ENCODE measurements around the gene ZSCAN10.

Gene ZSCAN10

GRCh38 chr16:3112058-3112880 is 13.2 kb upstream of the ZSCAN10 start, which contains the start of gene ZNF205:
Gene ZNF205 (plus strand): TSS chr16:3112586. CDS start chr16:3113431, 845 bp downstream.
- Histone ChIP-seq H3K36me3 (ENCODE audit: control insufficient read depth in 1 of 2, insufficient read depth in 2 of 2, low read length in 2 of 2) (peaks cover 13 to 14% of the 10 kb centered on the region in 2 donors), H3K9me3 (ENCODE audit: control insufficient read depth in 1 of 2, low read length in 2 of 2) (no peaks in the 10 kb centered on the region), H3K27me3 (ENCODE audit: control insufficient read depth in 1 of 2, insufficient read depth in 2 of 2, low read length in 2 of 2) (no peaks in the 10 kb centered on the region), H3K27ac (ENCODE audit: low read depth, low read length) (peak within 1 kb of the TSS; percentile 35), H3K4me3 (ENCODE audit: low read depth in 1 of 2, low read length in 2 of 2) (peak within 1 kb of the TSS; percentile 88 to 92), H3K9ac (ENCODE audit: low read depth in 1 of 2, low read length in 2 of 2) (peak within 1 kb of the TSS; percentile 74 to 84), H3K4me1 (ENCODE audit: control insufficient read depth in 1 of 2, insufficient read depth in 2 of 2, low read length in 2 of 2) (peaks cover 15 to 19% of the 10 kb centered on the region in 2 donors)

GRCh38 chr16:3106205-3106928 is 7.3 kb upstream of the ZSCAN10 start:
- H3K4me3 ChIP-seq (ENCODE audit: low read depth in 1 of 2, low read length in 2 of 2) = peak overlapping the region; percentile 67 to 77
- no peaks in the 10 kb centered on the region for H3K27me3 ChIP-seq (ENCODE audit: control insufficient read depth in 1 of 2, insufficient read depth in 2 of 2, low read length in 2 of 2)
- H3K27ac ChIP-seq (ENCODE audit: low read depth, low read length) = no peak overlapping the region
- peaks cover 8 to 13% of the 10 kb centered on the region in 2 donors for H3K4me1 ChIP-seq (ENCODE audit: control insufficient read depth in 1 of 2, insufficient read depth in 2 of 2, low read length in 2 of 2)
- no peaks in the 10 kb centered on the region for H3K36me3 ChIP-seq (ENCODE audit: control insufficient read depth in 1 of 2, insufficient read depth in 2 of 2, low read length in 2 of 2)
- H3K9ac ChIP-seq (ENCODE audit: low read depth in 1 of 2, low read length in 2 of 2) = peak overlapping the region; percentile 76 to 84
- no peaks in the 10 kb centered on the region for H3K9me3 ChIP-seq (ENCODE audit: control insufficient read depth in 1 of 2, low read length in 2 of 2)

GRCh38 chr16:3101841-3102470 is 2.9 kb upstream of the ZSCAN10 start:
- Histone ChIP-seq H3K4me3 (ENCODE audit: low read depth in 1 of 2, low read length in 2 of 2) (no peak overlapping the region), H3K9ac (ENCODE audit: low read depth in 1 of 2, low read length in 2 of 2) (no peak overlapping the region), H3K36me3 (ENCODE audit: control insufficient read depth in 1 of 2, insufficient read depth in 2 of 2, low read length in 2 of 2) (no peaks in the 10 kb centered on the region), H3K4me1 (ENCODE audit: control insufficient read depth in 1 of 2, insufficient read depth in 2 of 2, low read length in 2 of 2) (peaks cover 18 to 25% of the 10 kb centered on the region in 2 donors), H3K27me3 (ENCODE audit: control insufficient read depth in 1 of 2, insufficient read depth in 2 of 2, low read length in 2 of 2) (no peaks in the 10 kb centered on the region), H3K27ac (ENCODE audit: low read depth, low read length) (no peak overlapping the region), H3K9me3 (ENCODE audit: control insufficient read depth in 1 of 2, low read length in 2 of 2) (no peaks in the 10 kb centered on the region)

- Histone ChIP-seq H3K9me3 (ENCODE audit: control insufficient read depth in 1 of 2, low read length in 2 of 2) (no peaks in the 10 kb centered on the region), H3K4me3 (ENCODE audit: low read depth in 1 of 2, low read length in 2 of 2) (peak overlapping the region in 1 of 2 donors; percentile 28), H3K9ac (ENCODE audit: low read depth in 1 of 2, low read length in 2 of 2) (no peak overlapping the region), H3K36me3 (ENCODE audit: control insufficient read depth in 1 of 2, insufficient read depth in 2 of 2, low read length in 2 of 2) (no peaks in the 10 kb centered on the region), H3K27me3 (ENCODE audit: control insufficient read depth in 1 of 2, insufficient read depth in 2 of 2, low read length in 2 of 2) (no peaks in the 10 kb centered on the region), H3K4me1 (ENCODE audit: control insufficient read depth in 1 of 2, insufficient read depth in 2 of 2, low read length in 2 of 2) (peaks cover 15 to 25% of the 10 kb centered on the region in 2 donors), H3K27ac (ENCODE audit: low read depth, low read length) (no peak overlapping the region)
Observed at GRCh38 chr16:3101018-3101840, 2.1 kb upstream of the ZSCAN10 start.

GRCh38 chr16:3099732-3100499 is 822 bp upstream of the ZSCAN10 start:
- Histone ChIP-seq H3K27ac (ENCODE audit: low read depth, low read length) (no peak overlapping the region), H3K9me3 (ENCODE audit: control insufficient read depth in 1 of 2, low read length in 2 of 2) (no peaks in the 10 kb centered on the region), H3K27me3 (ENCODE audit: control insufficient read depth in 1 of 2, insufficient read depth in 2 of 2, low read length in 2 of 2) (no peaks in the 10 kb centered on the region), H3K36me3 (ENCODE audit: control insufficient read depth in 1 of 2, insufficient read depth in 2 of 2, low read length in 2 of 2) (no peaks in the 10 kb centered on the region), H3K4me3 (ENCODE audit: low read depth in 1 of 2, low read length in 2 of 2) (peak overlapping the region; percentile 18 to 58), H3K4me1 (ENCODE audit: control insufficient read depth in 1 of 2, insufficient read depth in 2 of 2, low read length in 2 of 2) (peaks cover 15 to 28% of the 10 kb centered on the region in 2 donors), H3K9ac (ENCODE audit: low read depth in 1 of 2, low read length in 2 of 2) (peak overlapping the region in 1 of 2 donors; percentile 43)

GRCh38 chr16:3099395-3099731 is 269 bp upstream of the ZSCAN10 start:
- no peaks in the 10 kb centered on the region for H3K27me3 ChIP-seq (ENCODE audit: control insufficient read depth in 1 of 2, insufficient read depth in 2 of 2, low read length in 2 of 2)
- no peak overlapping the region for H3K27ac ChIP-seq (ENCODE audit: low read depth, low read length)
- H3K4me3 ChIP-seq (ENCODE audit: low read depth in 1 of 2, low read length in 2 of 2) = peak overlapping the region in 1 of 2 donors; percentile 58
- H3K4me1 ChIP-seq (ENCODE audit: control insufficient read depth in 1 of 2, insufficient read depth in 2 of 2, low read length in 2 of 2) = peaks cover 15 to 28% of the 10 kb centered on the region in 2 donors
- H3K36me3 ChIP-seq (ENCODE audit: control insufficient read depth in 1 of 2, insufficient read depth in 2 of 2, low read length in 2 of 2) = no peaks in the 10 kb centered on the region
- H3K9me3 ChIP-seq (ENCODE audit: control insufficient read depth in 1 of 2, low read length in 2 of 2) = no peaks in the 10 kb centered on the region
- no peak overlapping the region for H3K9ac ChIP-seq (ENCODE audit: low read depth in 1 of 2, low read length in 2 of 2)

- no peak overlapping the region for H3K27ac ChIP-seq (ENCODE audit: low read depth, low read length)
- H3K9ac ChIP-seq (ENCODE audit: low read depth in 1 of 2, low read length in 2 of 2) = no peak overlapping the region
- H3K27me3 ChIP-seq (ENCODE audit: control insufficient read depth in 1 of 2, insufficient read depth in 2 of 2, low read length in 2 of 2) = no peaks in the 10 kb centered on the region
- H3K4me1 ChIP-seq (ENCODE audit: control insufficient read depth in 1 of 2, insufficient read depth in 2 of 2, low read length in 2 of 2) = peaks cover 15 to 22% of the 10 kb centered on the region in 2 donors
- no peaks in the 10 kb centered on the region for H3K36me3 ChIP-seq (ENCODE audit: control insufficient read depth in 1 of 2, insufficient read depth in 2 of 2, low read length in 2 of 2)
- H3K4me3 ChIP-seq (ENCODE audit: low read depth in 1 of 2, low read length in 2 of 2) = no peak overlapping the region
- H3K9me3 ChIP-seq (ENCODE audit: control insufficient read depth in 1 of 2, low read length in 2 of 2) = no peaks in the 10 kb centered on the region
Observed at GRCh38 chr16:3097266-3097665, 1.8 kb downstream of the ZSCAN10 start.

- Histone ChIP-seq H3K36me3 (ENCODE audit: control insufficient read depth in 1 of 2, insufficient read depth in 2 of 2, low read length in 2 of 2) (no peaks in the 10 kb centered on the region), H3K4me1 (ENCODE audit: control insufficient read depth in 1 of 2, insufficient read depth in 2 of 2, low read length in 2 of 2) (peaks cover 15 to 21% of the 10 kb centered on the region in 2 donors), H3K27ac (ENCODE audit: low read depth, low read length) (no peak overlapping the region), H3K27me3 (ENCODE audit: control insufficient read depth in 1 of 2, insufficient read depth in 2 of 2, low read length in 2 of 2) (no peaks in the 10 kb centered on the region), H3K4me3 (ENCODE audit: low read depth in 1 of 2, low read length in 2 of 2) (no peak overlapping the region), H3K9me3 (ENCODE audit: control insufficient read depth in 1 of 2, low read length in 2 of 2) (no peaks in the 10 kb centered on the region), H3K9ac (ENCODE audit: low read depth in 1 of 2, low read length in 2 of 2) (no peak overlapping the region)
Observed at GRCh38 chr16:3096362-3096761, 2.7 kb downstream of the ZSCAN10 start.

GRCh38 chr16:3095869-3096268 is 3.2 kb downstream of the ZSCAN10 start:
- H3K9me3 ChIP-seq (ENCODE audit: control insufficient read depth in 1 of 2, low read length in 2 of 2) = no peaks in the 10 kb centered on the region
- H3K4me3 ChIP-seq (ENCODE audit: low read depth in 1 of 2, low read length in 2 of 2) = no peak overlapping the region
- H3K27me3 ChIP-seq (ENCODE audit: control insufficient read depth in 1 of 2, insufficient read depth in 2 of 2, low read length in 2 of 2) = no peaks in the 10 kb centered on the region
- H3K27ac ChIP-seq (ENCODE audit: low read depth, low read length) = no peak overlapping the region
- H3K4me1 ChIP-seq (ENCODE audit: control insufficient read depth in 1 of 2, insufficient read depth in 2 of 2, low read length in 2 of 2) = peaks cover 10 to 17% of the 10 kb centered on the region in 2 donors
- H3K36me3 ChIP-seq (ENCODE audit: control insufficient read depth in 1 of 2, insufficient read depth in 2 of 2, low read length in 2 of 2) = no peaks in the 10 kb centered on the region
- H3K9ac ChIP-seq (ENCODE audit: low read depth in 1 of 2, low read length in 2 of 2) = no peak overlapping the region
